ENCODE results near the gene PPP1R9A.

The PPP1R9A gene

GRCh38 chr7:95095259-95095965 is 188.0 kb downstream of the PPP1R9A start:
- DNase-seq (ENCODE audit: low read depth), result no peak
- no peak for TF ChIP-seq CTCF (IDR thresholded peaks at IDR 0.05; ENCODE audit: low read depth, low read length, missing control alignments)
- in situ Hi-C loops (cut with HindIII; ENCODE audit: low sequenced_read_pairs), result no loop called here
- no peak overlapping the region for H3K4me3 ChIP-seq (ENCODE audit: low read depth, low read length)

- no peak overlapping the region for H3K4me3 ChIP-seq (ENCODE audit: low read depth, low read length)
- DNase-seq (ENCODE audit: low read depth), result no peak
- in situ Hi-C loops (cut with HindIII; ENCODE audit: low sequenced_read_pairs), result no loop called here
- TF ChIP-seq CTCF (IDR thresholded peaks at IDR 0.05; ENCODE audit: low read depth, low read length, missing control alignments), result no peak
Observed at GRCh38 chr7:95095966-95096540, 188.7 kb downstream of the PPP1R9A start.

- no peak overlapping the region for H3K4me3 ChIP-seq (ENCODE audit: low read depth, low read length)
- DNase-seq (ENCODE audit: low read depth), result no peak
- in situ Hi-C loops (cut with HindIII; ENCODE audit: low sequenced_read_pairs), result no loop called here
- no peak for TF ChIP-seq CTCF (IDR thresholded peaks at IDR 0.05; ENCODE audit: low read depth, low read length, missing control alignments)
Observed at GRCh38 chr7:95097291-95097690, 189.9 kb downstream of the PPP1R9A start.

DNA sequence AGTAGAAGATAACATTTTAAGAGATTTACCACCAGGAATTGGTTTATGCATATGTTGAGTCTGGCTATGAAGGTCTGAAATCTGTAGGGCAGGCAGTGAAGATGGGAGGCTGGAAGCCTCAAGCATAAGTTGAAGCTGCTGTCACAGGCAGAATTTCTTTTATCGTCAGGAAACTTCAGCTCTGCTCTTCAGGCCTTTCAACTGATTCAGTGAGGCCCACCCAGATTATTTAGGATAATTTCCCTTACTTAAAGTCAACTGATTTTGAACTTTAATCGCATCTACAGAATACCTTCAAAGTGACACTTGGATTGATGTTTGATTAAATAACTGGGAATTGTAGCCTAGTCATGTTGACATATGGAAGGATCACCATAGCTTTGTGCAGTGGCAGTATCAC is 190.5 kb downstream of the PPP1R9A start:
- in situ Hi-C loops (cut with HindIII; ENCODE audit: low sequenced_read_pairs), result no loop called here
- no peak overlapping the region for H3K4me3 ChIP-seq (ENCODE audit: low read depth, low read length)
- TF ChIP-seq CTCF (IDR thresholded peaks at IDR 0.05; ENCODE audit: low read depth, low read length, missing control alignments), result no peak
- no peak for DNase-seq (ENCODE audit: low read depth)

DNA sequence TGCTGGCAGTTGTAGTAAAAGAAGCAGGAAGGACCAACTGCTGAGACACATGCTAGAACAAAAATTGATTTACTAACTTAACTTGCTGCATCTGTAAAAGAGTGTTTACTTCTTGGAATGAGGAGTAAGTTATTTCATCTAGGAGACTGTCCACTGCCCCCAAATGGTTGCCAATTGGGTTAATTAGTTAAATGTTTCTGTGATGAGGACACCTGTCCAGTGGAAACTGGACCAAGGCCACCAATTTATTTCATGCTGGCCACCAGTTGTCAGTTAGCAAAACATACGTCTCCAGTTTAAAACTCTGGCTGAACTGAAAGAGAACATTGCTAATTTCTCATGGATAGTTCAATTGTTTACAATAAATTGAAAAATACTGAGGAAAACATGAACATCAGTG is 191.7 kb downstream of the PPP1R9A start:
- no peak for TF ChIP-seq CTCF (IDR thresholded peaks at IDR 0.05; ENCODE audit: low read depth, low read length, missing control alignments)
- no peak overlapping the region for H3K4me3 ChIP-seq (ENCODE audit: low read depth, low read length)
- in situ Hi-C loops (cut with HindIII; ENCODE audit: low sequenced_read_pairs), result no loop called here
- no peak for DNase-seq (ENCODE audit: low read depth)

DNA sequence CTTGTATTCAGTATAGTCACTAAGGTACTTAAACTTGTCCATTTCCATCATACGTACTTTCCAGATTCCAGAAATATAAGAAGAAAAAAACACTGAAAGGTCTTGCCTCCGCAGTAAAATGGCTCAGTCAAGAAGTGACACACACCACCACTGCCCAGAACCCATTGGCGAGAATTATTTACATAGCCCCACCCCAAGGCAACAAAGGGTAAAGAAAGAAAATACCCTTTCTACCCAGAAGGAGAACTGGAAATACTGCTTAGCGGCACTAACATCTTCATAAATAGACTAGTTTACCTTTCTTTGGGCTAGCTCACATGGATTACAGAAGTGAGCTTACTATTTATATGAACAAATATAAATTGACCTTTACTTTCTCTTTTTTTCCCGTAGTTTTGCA is 194.0 kb downstream of the PPP1R9A start:
- TF ChIP-seq CTCF (IDR thresholded peaks at IDR 0.05; ENCODE audit: low read depth, low read length, missing control alignments), result no peak
- in situ Hi-C loops (cut with HindIII; ENCODE audit: low sequenced_read_pairs), result no loop called here
- H3K4me3 ChIP-seq (ENCODE audit: low read depth, low read length), result no peak overlapping the region
- no peak for DNase-seq (ENCODE audit: low read depth)

Data from astrocyte of the cerebellum (primary cell).